Forelimb muscle (tissue), 1 donor: ENCODE results near the gene SREK1IP1. TPM values are rescaled to one million over a fixed set of nuclear protein-coding genes. Genes with fewer than 3 reads are reported as not detected.

ENCODE experiments used
- DNase-seq: peaks from one replicate; pipeline ENCODE4 v3.0.0-alpha.2; 2013; ENCODE audit warnings: low read depth
- polyA plus RNA-seq: library from polyadenylated mRNA; unstranded; fragments of 120-200 nt; gene quantifications from one replicate; pipeline ENCODE4 v1.2.1, GENCODE V29; 2013; ENCODE audit not compliant: insufficient read length

Gene SREK1IP1
- polyA plus RNA-seq, 1 donor: 11.8 TPM

DNA sequence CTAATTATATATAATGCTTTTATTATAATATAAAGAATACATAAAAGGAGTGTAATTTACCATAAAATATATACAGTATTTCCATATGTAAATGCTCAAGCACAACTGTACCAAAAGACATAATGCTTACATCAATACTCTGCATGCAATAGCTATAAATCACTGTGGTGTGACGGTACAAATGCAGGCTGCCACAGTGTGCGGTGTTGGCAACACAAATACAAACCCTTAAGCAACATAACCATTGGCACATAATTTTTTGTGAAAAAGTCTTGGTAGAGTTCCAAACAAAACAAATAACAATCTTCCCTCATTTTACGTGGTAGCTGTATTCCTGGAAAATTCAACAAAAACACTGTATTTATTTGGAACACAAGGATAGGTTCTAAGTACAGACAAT is 80.1 kb downstream of the SREK1IP1 start:
- DNase-seq: no peak

DNA sequence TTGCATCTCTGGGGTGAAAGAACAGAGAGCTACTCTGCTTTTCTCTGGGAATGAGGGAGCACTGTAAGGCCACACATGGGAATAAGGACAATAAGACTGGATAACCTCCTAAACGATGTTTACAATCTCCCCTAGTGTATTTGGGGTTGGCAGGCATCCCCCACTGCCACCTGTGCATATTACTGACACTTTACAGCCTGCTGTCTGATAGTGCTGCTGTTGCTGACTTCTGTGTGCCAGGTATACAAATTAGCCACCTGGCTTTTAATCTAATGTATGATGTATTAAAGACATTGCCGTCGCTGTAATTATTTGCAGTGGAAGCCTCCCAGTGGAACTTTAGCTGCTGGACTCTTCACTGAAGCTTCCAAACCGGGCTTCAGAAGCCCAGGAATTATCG is 82.6 kb downstream of the SREK1IP1 start:
- DNase-seq: no peak

DNA sequence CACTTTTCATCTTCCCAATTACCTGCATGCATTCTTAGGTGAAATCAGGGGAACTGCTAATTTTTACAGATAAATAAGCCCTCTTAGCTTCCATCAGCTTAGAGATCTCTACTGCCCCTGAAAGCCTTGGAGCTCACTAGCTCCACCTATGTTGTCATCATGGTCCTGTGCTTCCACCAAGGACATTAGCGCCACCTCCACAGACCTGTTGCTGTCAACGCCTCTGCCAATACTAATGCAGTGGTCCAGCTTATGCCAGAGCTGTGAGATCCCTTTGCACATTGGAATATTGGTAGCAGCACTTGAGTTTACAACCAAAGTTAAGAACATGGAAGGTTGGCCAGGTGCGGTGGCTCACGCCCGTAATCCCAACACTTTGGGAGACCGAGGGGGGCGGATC is 85.9 kb downstream of the SREK1IP1 start:
- DNase-seq: no peak

DNA sequence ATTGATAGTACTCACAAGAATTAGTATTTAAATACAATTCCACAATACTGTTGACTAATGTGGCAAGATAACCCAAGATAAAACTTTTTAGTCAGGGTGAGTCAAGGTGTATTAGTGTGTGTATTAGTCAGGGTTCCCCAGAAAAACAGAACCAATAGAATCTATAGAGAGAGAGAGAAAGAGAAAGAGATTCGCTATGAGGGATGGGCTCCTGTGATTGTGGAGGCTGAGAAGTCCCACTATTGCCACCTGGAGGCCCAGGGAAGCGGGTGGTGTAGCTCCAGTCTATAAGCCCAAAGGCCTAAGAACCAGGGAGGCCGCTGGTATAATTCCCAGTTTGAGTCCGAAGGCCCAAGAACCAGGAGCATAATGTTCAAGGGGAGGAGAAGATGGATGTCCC is 88.2 kb downstream of the SREK1IP1 start:
- DNase-seq: no peak

DNA sequence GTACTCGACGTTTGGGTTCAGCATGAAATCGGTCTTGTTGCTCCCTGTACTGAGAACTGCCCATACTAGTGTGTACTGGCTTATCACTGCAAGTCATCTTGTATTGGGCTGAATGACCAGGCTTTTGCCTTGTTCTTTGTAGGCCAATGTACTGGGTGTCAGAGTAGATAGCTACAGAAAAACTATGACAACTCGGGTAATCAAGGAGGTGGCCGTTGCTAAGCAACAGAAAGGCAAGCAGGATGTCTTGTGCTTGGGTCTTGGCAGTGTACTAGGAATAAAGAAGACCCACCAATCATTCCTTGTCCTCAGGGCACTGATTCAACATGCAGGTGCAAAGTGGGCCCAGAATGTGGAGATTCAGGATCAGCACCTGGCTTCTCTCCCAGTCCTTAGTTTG is 90.1 kb downstream of the SREK1IP1 start:
- no peak for DNase-seq

DNA sequence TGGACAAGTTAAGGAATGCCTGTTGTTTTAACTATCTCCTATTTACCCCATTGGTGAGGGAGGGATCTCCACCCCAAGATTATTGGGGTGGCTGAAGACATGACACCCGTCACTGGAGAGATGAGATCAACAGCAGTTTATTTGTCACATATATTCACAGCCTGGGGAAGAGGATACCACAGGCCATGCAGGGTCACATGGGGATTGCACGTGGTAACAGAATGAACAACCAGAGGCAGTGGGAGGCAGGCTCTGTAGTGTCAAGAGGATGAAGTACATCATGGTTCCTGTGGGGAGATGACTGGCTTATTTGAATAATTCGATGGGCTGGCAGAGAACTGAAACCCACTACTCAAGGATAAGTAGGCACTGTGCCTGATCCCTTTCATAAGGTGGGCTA is 96.8 kb downstream of the SREK1IP1 start:
- DNase-seq: no peak

DNA sequence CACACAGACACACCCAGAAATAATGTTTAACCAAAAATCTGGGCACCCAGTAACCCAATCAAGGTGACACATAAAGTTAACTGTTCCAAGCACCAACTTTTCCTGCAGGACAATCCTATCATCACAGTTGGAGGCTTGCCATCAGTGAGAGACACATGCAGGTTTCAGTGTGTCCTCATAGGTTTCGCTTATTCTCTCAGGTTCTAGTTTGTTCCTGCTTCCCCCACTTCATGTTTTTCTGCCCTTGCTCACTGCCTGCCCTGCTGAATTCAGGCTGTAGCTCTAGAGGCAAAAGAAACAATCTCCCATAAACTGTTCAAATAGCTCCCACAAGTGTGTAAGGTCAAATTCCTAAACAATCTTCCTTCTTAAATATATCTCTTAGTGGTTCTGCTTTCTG is 98.2 kb downstream of the SREK1IP1 start:
- DNase-seq: no peak

Other genes with a start within 250 kb of the SREK1IP1 start
- gene SHISAL2B, start 78.2 kb downstream of the SREK1IP1 start, polyA plus RNA-seq: 0.40 TPM
- gene CWC27, start 239 bp upstream of the SREK1IP1 start, polyA plus RNA-seq: 23.2 TPM